Testis (tissue), 2 donors: ENCODE data around the gene KLHL26.

Experiments
- POLR2A ChIP-seq: fragments of 450-650 bp; IDR thresholded peaks from one replicate; pipeline ENCODE4 v1.6.1; 2017; ENCODE audit warnings: antibody characterized with exemption, mild to moderate bottlenecking, moderate library complexity
- TF ChIP-seq, protein P1 (sequence below), 3 experiments: fragments of 450-650 bp in 2 of 3; fragments of 200-600 bp in 1 of 3; sonication (generic) in 1 of 3; IDR thresholded peaks; one replicate each; pipeline ENCODE4 v1.5.1; 2016 to 2019; ENCODE audit warnings: antibody characterized with exemption in 3 of 3, mild to moderate bottlenecking in 2 of 3, moderate library complexity in 1 of 3

GRCh38 chr19:18612051-18612771 is 24.6 kb upstream of the KLHL26 start:
- TF ChIP-seq, protein P1, sequence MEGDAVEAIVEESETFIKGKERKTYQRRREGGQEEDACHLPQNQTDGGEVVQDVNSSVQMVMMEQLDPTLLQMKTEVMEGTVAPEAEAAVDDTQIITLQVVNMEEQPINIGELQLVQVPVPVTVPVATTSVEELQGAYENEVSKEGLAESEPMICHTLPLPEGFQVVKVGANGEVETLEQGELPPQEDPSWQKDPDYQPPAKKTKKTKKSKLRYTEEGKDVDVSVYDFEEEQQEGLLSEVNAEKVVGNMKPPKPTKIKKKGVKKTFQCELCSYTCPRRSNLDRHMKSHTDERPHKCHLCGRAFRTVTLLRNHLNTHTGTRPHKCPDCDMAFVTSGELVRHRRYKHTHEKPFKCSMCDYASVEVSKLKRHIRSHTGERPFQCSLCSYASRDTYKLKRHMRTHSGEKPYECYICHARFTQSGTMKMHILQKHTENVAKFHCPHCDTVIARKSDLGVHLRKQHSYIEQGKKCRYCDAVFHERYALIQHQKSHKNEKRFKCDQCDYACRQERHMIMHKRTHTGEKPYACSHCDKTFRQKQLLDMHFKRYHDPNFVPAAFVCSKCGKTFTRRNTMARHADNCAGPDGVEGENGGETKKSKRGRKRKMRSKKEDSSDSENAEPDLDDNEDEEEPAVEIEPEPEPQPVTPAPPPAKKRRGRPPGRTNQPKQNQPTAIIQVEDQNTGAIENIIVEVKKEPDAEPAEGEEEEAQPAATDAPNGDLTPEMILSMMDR (IDR thresholded peaks at IDR 0.05) = no peak
- no peak for TF ChIP-seq POLR2A
